CD4-positive, alpha-beta T cell treated with Interleukin-15 for 4 hours (primary cell): ENCODE results near the gene KRTAP9-3.
"Not testable (repeated sequence)": the region's sequence is repeated elsewhere in the genome, so short reads cannot be mapped to it uniquely, and the experiment has no call there.

Experiments
- DNase-seq: peaks from one replicate; pipeline ENCODE4 v3.0.0-alpha.2; 2020; ENCODE audit warnings: low spot score

Gene KRTAP9-3

GRCh38 chr17:41251261-41251660 lies 19.0 kb downstream of the KRTAP9-3 start:
- DNase-seq = no peak

DNA sequence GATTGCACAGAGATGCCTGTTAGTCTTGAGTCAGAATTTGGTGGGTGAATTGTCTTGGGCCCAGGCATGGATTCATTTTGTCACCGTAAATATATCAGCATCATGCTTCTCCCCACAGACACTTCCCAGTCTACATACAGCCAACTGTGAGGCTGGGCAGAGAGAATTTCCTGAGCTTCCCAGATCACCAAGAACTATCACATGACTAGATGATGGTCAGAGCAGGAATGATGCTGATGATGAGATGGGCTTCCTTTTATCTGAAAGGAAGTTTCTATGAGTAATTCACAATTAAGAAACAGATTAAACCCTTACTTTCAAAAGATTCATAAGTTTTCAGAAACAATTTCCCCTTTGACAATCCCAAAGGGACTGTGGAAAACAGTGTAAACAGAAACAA lies 22.6 kb downstream of the KRTAP9-3 start:
- DNase-seq = no peak

DNA sequence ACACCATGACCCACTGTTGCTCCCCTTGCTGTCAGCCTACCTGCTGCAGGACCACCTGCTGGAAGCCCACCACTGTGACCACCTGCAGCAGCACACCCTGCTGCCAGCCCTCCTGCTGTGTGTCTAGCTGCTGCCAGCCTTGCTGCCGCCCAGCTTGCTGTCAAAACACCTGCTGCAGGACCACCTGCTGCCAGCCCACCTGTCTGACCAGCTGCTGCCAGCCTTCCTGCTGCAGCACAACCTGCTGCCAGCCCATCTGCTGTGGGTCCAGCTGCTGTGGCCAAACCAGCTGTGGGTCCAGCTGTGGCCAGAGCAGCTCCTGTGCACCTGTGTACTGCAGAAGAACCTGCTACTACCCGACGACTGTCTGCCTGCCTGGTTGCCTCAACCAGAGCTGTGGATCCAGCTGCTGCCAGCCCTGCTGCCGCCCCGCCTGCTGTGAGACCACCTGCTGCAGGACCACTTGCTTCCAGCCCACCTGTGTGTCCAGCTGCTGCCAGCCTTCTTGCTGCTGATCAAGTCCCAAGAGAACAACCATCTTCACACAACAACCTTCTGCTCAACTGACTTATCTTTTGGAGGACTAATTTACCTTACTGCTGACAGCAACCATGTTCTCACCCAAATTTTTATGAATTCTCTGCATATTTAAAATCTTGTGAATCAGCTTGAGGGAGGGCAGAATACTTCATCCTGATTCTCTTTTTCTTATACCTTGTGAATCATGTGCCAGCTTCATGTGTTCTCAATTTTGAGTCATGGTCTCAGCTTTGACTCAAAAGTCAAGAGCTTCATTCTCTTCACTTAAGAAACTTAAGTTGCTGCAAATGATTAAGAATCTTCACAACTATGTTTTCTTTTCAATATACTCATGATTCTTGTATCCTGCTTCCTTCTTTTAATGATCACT lies 23.4 kb downstream of the KRTAP9-3 start, which contains the start of gene KRTAP9-9:
Gene KRTAP9-9 (plus strand): TSS at position 4 of the 910 bp plus-strand sequence.
- not testable (repeated sequence) for DNase-seq

GRCh38 chr17:41256291-41256685 lies 24.0 kb downstream of the KRTAP9-3 start:
- DNase-seq = no peak

DNA sequence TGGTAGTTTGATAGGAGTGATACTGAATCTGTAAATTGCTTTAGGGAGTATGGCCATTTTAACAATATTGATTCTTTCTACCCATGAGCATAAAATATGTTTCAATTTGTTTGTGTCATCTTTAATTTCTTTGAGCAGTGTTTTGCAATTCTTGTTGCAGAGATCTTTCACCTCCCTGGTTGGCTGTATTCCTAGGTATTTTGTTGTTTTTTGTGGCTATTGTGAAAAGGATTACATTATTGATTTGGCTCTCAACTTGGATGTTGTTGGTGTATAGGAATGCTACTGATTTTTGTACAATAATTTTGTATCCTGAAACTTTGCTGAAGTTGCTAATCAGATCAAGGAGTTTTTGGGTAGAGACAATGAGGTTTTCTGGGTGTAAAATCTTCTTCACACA lies 26.2 kb downstream of the KRTAP9-3 start:
- DNase-seq = no peak

- no peak for DNase-seq
These were observed 31.0 kb downstream of the KRTAP9-3 start for GRCh38 chr17:41263212-41263611.

DNA sequence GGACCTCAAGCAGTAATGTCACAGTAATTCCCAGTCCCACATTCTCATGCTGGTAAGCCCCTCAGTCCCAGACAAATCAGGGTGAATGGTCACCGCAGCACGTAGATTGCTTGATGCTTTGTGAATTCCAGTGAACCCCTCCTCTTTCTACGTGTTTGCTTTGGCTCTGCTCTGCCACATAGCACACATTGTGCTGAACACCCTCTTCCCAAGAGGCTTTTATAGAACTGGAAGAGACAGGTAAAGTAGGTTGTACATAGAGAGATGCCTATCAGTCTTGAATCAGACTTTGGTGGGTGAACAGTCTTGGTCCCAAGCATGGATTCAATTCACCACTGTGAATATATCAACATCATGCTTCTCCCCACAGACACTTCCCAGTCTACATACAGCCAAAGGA lies 32.4 kb downstream of the KRTAP9-3 start:
- no peak for DNase-seq

GRCh38 chr17:41265078-41265477 lies 32.8 kb downstream of the KRTAP9-3 start, which contains the start of gene KRTAP9-6:
Gene KRTAP9-6 (plus strand): TSS chr17:41265378. CDS start chr17:41265378, 0 bp downstream.
- no peak for DNase-seq

- DNase-seq = no peak
These were observed 35.5 kb downstream of the KRTAP9-3 start for GRCh38 chr17:41267711-41268110.

DNA sequence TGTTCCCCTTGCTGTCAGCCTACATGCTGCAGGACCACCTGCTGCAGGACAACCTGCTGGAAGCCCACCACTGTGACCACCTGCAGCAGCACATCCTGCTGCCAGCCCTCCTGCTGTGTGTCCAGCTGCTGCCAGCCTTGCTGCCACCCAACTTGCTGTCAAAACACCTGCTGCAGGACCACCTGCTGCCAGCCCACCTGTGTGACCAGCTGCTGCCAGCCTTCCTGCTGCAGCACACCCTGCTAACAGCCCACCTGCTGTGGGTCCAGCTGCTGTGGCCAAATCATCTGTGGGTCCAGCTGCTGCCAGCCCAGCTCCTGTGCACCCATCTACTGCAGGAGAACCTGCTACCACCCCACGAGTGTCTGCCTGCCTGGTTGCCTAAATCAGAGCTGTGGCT lies 39.1 kb downstream of the KRTAP9-3 start:
- DNase-seq = not testable (repeated sequence)

DNA sequence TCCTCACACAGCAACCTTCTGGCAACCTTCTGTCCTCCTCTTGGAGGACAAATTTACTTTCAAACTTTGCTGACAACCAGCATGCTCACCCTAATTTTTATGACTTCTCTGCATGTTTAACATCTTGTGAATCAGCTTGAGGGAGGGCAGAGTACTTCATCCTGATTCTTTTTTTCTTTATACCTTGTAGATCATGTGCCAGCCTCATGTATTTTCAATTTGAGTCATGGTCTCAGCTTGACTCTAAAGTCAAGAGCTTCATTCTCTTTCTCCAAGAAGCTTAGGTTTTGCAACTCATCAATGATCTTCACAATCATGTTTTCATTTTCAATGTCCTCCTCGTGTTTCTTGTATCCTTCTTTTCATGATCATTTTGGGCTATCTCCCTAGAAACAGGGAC lies 39.6 kb downstream of the KRTAP9-3 start:
- DNase-seq = no peak

GRCh38 chr17:41275648-41276190 lies 43.5 kb downstream of the KRTAP9-3 start, which contains the start of gene KRTAP9-7:
Gene KRTAP9-7 (plus strand): TSS chr17:41275698. CDS start chr17:41275698, 0 bp downstream.
- not testable (repeated sequence) for DNase-seq

GRCh38 chr17:41278176-41278955 lies 46.1 kb downstream of the KRTAP9-3 start:
- DNase-seq = no peak
